GM19397 (cell line): Measurements from ENCODE around the gene TAS1R1.

Experiments used
- ATAC-seq: cut with Tn5 transposase; IDR thresholded peaks from one replicate; pipeline ENCODE4 v1.9.1; 2021; ENCODE audit warnings: mild to moderate bottlenecking, moderate library complexity; ENCODE audit not compliant: unreplicated experiment

TAS1R1 gene

DNA sequence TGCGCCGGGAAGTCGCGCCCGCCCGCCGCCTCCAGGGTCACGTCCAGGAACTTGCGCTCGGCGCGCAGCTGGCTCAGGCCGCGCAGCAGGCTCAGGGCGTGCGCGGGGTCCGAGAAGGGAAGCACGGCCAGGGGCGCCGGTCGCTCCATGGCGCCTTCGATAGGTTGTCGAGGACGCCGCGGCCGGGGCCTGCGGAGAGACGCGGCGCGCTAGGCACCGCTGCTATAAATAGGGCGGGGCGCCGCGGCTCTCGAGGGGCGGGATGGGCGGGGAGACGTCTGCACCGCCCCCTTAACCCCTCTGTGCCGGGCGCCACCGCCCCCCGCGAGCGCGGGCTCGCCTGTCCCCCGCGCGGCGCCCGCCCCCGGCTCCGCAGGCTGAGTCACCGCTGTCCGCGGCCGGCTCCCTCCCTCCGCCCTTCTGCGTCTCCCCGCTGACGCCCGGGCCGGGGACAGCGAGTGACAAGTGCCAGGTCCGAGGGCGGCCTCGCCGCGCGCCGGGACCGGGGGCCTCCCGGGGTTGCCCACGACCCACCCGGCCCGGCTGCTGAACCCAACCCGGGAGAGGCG is 47.6 kb downstream of the TAS1R1 start, which contains the start of gene KLHL21:
Gene KLHL21 (minus strand): TSS at position 201 of the 569 bp plus-strand sequence. CDS start 52 bp downstream, at position 149.
- peak; percentile 51 for ATAC-seq

DNA sequence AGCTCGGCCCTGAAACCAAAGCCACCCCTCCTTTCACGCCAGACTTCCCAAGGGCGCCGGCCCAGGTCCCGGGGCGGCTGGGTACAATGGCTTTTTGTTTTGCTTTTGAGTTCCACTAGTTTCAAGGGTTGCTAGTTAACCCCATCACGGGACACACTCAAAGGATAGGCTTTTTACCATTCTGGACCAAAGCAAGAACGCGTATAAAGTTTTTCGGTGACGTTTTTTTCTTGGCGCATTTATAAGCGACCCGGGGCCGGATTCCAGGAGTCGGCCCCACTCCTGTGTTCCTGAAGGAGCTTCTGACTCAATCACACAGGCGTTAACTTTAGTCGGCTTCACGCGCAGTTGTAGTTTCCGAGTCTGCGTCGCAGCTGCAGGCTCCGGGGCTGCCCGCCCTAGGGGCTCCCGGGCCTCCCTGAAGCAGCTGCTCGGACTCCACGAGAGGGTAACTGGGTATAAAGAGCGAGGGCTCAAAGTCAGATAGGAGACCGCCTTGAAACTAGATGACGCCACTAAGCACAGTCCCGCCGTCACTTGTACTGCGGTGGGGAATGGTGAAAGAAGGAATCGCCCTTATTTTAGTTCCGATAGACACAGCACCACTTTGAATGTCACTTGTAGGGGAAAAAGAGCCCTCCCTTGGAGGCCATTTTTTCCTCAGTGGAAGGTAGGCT is 48.3 kb downstream of the TAS1R1 start:
- peak; percentile 28 for ATAC-seq

DNA sequence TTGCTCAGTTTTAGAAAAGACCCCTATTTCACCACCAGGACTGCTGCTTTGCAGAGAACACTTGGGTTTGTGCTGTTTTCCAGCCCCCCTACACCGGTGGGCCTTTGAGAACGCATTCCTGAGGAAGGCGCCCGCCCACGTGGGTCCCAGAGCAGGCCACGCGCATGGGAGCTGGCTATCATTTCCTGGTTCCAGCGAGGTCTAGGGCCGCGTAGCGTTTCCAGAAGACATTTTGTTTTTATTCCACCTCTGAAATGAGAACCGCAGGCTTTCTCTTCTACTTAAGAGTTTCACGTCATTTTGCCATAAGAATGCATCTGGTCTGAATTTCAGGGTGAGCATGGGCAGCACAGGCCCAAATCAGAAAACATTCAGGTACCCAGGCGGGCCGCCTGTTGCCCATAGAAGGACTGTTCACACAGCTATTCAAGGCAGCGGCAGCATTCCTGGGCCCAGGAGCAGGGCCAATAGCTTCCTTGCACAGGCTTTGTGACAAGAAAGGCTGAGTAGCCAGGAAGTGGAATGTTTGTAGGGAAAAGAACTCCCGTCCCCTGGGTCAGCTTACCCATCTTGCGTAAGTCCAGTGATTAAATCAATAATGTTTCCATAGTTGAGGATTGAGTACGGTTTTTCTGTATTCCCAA is 48.9 kb downstream of the TAS1R1 start:
- no peak for ATAC-seq

DNA sequence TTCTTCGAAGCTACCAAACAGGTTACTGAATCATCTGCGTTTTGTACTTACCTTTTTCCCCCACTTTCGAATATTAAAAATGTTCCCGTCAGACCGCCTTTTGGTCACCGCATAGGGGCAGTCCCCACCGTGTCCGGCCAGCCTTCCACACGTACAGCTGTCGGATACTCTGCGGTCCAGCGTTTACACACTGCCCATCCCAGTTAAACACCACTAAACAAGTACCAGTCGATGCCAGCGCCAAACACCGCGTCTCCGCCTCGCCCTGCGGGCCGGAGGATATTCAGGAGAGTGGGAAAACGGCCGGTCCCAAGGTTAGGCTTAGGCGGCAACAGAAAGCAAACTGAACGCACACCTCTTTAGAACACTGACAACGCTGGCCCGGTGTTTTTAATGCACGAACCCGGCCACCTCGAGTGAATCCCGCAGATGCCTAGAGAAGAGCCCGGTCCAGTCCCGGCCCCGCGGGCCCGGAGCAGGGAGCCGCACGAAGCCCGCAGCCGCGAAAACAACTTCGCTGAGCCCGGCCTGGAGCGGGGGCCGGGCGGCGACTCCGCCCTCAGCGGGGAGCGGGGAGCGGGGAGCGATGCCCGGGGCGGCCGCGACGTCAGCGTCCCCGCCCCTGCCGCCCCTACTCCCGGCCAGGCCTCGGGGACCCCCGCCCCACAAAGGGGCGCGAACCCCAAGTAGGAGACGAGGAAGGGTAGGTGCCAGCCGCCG is 57.7 kb downstream of the TAS1R1 start:
- ATAC-seq: peak; percentile 32

DNA sequence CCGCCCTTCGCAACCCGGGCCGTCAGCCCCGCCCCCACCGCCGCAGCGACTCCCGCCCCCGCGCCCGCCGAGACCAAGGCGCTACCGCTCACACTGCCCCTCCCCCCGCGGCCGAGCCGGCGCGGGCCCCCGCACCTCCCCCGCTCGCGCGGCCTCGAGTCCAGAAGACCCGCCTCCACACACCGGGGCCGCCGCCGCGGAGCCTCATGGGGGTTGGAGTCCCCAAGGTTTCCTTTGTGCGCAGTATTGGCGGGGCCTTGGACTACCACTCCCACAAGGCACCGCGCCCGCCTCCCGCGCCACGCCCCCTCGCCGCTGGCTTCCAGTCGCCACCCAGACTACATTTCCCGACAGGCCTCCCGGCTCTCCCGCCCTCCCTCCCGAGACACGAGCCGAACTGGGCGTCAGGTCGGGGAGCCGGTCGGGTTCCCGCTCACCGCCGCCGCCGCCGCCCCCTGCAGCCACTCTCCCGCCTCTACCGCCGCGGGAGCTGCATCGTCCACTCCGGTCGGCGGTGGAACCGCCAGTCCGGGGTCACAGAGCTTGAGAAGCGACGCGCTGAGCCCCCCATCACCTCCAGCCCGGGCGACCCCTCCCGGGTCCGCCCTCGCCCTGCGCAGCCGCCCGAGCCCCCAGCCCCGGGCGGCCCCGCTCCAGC is 58.4 kb downstream of the TAS1R1 start, which contains the start of gene PHF13:
Gene PHF13 (plus strand): TSS at position 371 of the 658 bp plus-strand sequence. CDS start 336 bp downstream, outside the sequence.
- peak; percentile 88 for ATAC-seq

DNA sequence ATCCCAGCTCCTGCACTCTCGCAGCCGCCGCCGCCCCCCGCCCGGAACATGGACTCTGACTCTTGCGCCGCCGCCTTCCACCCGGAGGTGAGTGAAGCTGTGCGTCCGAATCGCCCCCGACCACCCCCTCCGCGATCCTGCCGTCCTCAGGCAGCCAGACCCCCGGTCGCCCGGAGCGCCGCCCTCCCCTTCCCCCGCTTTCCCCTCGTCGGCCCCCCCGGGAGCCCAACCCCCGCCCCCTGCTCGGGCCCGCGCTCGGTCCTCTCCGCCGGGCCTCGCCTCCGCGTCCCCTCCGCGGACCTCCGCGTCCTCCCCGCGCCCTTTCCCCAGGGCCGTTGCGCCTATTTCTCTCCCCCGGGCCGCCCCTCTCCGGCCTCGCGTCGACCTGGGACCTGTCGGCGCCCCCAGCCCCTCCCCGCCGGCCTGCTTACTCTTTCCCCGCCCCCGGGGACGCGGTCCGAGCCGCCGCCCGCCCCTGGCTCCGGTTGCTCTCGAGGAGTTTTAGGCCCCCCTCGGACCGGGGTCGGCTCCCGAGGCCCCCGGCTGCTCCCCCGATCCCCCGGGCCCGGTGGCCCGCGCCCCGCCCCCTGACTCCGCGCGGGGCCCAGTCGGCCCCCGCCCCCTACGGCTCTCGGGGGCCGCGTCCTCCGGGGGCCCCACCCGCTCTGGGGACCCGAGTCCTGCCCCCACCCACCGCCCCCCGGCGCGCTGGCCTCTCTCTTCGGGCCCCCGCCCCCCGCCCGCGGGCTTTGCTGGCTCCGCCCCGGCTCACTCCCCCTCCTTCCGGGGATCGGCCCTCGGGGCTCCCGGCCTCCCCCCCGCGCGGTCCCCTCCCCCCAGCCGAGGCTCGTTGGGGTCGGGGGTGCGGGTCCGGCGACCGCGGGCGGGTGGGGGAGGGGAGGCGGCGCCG is 59.2 kb downstream of the TAS1R1 start:
- no peak for ATAC-seq

DNA sequence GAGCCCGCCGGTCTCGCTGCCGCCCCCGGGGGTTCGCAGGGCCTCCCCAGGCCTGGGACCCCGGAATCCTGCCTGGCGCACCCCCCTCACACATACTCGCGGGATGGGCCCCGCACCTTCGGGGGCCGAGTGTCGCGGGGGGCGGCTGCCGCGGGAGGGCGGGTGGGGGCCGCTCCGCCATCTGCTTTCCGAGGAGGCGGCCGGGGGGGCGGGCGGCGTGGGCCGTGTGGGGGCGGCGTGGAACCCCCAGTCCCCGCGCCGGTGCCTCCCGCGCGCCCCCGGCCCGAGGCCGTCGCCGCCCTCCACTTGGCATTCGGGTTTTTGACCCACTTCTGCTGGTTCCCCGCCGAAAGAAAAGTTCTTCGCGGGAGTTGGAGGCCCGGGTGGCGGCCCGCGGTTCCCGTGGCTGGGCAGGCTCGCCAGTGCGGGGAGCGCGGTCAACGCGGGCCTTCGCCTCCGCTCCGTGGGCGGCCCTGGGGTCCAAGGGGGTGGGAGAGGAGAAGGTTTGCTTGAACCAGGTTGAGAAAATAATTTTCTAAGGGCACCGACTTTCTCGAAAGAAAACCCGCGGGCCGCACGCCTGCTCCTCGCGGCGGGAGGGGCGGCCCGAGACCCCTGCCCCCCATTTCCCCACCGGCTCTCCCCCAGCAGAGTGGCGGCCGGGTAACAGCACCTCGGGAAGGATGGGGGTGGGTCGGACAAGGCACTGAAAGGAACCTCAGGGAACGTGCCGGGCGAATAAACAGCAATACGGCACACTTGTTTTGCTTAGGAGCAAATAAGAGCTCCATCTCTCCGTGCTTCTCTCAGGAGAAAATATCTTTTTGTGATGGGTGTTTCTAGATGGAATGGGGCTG is 60.0 kb downstream of the TAS1R1 start:
- ATAC-seq: no peak

DNA sequence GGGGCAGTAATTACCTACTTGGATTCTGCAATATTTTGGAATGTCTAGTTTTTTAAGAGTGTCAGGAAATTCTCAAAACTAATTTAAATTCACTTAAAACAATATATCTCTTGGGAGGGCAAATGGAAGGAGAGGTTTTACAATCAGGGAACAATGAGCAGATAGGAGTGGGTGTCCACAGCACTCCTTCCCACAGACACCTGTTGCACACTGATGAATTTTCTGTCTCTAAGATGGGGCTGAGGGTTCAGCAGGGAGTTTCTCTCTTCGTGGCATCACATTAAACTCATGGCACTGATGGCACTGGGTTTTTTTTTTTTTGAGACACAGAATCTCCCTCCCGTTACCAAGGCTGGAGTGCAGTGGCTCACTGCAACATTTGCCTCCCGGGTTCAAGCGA is 63.9 kb downstream of the TAS1R1 start:
- ATAC-seq: no peak

DNA sequence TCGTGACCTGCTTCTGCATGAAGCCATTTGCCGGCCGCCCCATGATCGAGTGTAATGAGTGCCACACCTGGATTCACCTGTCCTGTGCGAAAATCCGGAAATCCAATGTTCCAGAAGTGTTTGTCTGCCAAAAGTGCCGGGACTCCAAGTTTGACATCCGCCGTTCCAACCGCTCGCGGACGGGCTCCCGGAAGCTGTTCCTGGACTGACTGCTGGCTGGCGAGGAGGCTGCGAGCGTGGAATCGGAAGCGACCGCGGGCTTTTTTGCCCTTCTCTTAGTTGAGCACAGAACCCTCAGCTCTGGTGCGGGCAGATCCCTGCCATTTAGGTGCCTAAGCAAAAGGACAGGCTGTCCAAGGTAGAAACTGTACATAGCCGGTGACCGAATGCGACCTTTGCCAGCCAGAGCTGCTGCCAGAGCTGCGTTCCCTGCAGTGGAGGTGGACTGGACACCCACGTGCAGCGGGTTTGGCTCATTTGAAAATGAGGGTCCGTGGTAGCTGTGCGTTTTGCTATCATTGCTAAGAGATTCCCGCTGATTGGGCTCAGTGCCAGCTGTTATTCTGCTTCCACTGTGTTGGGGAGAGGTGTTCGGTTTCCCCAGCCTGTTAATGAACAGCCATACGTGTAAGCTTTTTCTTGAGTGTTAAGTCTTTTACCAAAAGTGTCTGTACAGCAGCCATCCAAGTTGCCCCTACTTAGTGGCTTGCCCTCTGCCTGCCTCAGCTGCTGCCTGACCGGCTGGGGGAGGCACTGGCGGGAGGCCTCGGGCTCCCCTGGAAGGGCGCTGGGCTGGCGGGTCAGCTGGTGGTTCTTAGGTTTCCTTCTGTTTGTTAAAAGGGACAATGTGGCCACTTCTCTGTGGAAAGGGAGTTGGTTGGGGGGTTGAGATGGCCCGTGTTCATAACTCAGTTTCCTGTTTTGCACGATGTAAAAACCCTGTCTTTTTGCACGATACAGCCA is 66.6 kb downstream of the TAS1R1 start:
- no peak for ATAC-seq

DNA sequence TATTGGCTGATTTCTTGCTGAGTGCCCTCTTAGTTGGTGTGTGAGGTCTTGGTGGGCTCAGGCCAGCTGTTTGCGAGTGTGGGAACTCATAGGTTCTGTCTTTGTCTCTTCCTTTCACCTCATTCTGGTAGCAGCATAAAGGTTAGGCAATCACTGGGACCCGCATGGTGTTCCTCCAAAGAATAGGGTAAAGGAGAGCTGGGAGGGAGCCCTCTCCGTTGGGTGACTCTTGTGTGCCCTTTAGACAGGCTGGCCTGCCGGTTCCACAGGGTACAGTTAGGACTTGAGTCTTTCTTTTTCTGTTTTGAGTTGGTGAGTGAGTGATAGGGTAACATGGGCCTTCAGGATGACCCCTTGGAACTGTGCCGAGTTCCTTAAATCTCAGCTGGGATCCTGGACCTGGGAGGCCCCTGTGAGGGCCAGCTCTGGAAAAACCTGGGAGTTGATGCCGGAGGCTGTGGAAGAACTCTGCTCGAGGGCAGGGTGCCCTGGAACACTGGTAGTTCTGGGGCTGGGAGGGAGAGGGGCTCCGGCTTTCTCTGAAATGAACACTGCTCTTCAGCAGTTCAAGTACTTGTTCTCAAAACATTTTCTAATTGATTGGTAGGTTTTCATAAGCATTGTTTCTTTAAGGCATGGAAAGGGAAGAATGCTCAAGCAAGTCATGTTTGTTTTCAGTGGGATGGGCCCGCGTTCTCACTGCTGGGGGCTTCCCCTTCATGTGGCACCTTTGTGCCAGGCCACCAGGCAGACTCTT is 67.5 kb downstream of the TAS1R1 start:
- no peak for ATAC-seq

DNA sequence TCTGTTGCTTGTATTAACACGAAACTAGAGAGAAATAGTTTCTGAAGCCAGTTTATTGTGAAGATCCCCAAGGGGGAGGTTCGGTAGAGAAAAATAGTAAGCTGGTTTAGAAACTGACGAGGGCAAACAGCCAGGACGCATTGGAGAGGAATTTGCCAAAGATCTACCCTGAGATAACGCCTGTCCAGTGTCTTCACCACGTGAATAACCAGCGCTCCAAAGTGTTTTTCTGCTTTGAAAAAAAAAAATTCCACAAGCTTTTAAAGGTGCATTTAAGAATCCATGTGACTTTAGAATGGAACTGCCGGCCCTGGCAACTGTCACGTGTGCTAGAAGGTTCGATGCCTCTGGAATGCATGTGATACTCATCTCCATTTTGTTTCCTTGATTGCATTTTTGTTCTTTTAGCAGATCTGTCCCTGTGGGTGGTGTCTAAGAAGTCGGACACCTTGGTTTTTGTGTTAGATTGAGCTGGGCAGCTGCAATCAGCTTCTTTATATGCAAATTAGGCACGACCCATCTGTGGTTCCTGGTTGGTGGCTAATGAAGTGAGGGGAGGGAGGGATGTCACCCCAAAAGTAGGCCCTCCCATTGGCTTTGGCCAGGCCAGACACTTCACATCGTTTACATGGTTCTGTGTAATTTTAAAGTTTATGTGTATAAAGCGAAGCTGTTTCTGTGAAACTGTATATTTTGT is 68.3 kb downstream of the TAS1R1 start:
- no peak for ATAC-seq

DNA sequence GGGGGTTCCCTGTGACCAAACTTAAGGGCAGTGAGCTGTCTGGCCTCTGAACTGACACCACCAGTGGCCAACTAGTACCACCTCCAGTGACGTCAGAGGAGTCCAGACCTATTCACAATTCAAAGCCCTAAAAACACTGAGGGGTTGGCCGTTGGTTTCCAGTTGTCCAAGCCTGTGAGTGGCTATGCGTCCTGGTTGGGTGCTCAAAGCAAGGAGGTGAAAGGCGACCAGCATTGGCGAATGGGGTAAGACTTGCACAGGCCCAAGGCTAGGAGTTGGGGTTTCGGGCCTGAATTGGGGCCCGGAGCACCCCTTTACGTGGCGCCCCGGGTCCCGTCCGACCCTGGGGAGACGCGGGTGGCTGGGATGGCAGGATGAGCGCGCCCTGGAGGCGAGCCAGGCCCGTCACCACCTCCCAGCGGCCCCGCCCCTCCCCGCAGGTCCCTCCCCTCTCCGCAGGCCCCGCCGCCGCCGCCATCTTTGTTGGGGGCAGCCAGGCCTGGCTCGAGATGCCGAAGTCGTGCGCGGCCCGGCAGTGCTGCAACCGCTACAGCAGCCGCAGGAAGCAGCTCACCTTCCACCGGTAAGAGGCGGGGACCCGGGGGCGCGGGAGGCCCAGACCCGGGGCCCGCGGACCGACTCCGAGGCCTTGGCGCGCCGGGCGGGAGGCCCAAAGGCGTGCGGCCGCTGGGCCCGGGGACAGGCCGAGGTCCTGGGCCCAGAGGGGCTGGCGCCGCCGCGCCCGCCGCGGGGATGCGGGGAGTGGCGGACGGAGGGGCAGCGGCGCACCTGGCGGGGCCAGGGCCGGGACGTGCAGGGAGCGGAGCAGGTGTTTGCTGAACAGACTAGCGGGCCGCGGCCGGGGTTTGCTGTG is 69.8 kb downstream of the TAS1R1 start, which contains the start of gene THAP3:
Gene THAP3 (plus strand): TSS at position 159 of the 874 bp plus-strand sequence. CDS start 351 bp downstream, at position 510.
- peak; percentile 88 for ATAC-seq

DNA sequence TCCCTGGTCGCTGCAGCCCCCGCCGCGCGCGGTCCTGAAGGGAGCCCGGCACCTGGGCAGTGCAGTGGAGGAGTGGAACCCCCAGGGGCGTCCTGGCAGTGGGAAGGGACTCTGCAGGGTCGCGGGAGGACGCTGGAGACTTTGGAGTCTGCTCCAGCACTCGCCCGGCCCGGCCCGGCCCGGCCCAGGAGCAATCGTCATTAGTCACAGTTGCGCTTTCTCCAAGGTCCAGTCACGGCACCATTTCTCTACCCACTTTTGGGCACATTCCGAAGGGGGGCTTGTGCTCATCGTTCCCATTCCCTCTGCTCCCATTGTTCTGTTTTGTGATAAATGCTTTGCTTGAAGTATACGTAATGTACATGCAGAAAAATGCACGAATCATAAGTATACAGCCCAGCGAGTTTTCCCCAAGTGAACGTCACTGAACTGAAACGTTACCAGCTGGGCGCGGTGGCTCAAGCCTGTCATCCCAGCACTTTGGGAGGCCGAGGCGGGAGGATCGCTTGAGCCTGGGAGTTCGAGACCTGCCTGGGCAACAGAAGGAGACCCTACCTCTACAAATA is 70.6 kb downstream of the TAS1R1 start:
- peak; percentile 38 for ATAC-seq

DNA sequence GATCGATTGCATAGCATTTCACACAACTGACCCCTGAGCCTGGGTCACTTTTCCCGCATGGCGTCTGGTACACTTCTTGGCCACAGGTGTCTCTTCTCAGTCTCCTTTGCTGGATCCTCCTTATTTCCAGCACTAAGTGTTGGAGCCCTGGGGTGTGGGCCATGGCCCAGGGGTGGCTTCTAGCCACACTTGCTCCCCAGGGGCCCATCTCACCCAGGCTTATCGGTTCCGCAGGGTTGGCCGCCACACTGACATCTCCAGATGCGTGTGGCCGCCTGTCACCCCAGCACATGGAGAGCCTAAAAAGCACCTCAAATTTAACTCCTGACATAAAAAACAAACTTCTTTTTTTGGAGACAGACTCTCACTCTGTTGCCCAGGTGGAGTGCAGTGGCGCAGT is 71.9 kb downstream of the TAS1R1 start:
- ATAC-seq: no peak
